Nephron (organoid): ENCODE measurements around the gene MANBA.

Source experiments
- H3K27ac Mint-ChIP-seq, 3 experiments: 2 replicates each; pipeline ENCODE4 v1.8.0; 2020; ENCODE audit warnings: mixed read lengths in 3 of 3, mild to moderate bottlenecking in 2 of 3, moderate library complexity in 1 of 3
- H3K27me3 Mint-ChIP-seq: 2 replicates; pipeline ENCODE4 v1.8.0; 2021; ENCODE audit warnings: low read depth, mild to moderate bottlenecking, moderate library complexity, mixed read lengths
- H3K36me3 Mint-ChIP-seq: 2 replicates; pipeline ENCODE4 v1.8.0; 2020; ENCODE audit warnings: low read depth, mixed read lengths
- H3K4me1 Mint-ChIP-seq: 2 replicates; pipeline ENCODE4 v1.8.0; 2020; ENCODE audit warnings: mixed read lengths
- H3K4me3 Mint-ChIP-seq, 3 experiments: 2 replicates each; pipeline ENCODE4 v1.8.0; 2020; ENCODE audit warnings: mild to moderate bottlenecking in 3 of 3, mixed read lengths in 3 of 3, moderate library complexity in 2 of 3
- H3K9me3 Mint-ChIP-seq: 2 replicates; pipeline ENCODE4 v1.8.0; 2020; ENCODE audit warnings: mixed read lengths
- CTCF ChIP-seq, 3 experiments: fragments of 200-600 bp; sonication (generic); IDR thresholded peaks; one replicate each; pipeline ENCODE4 v1.5.0; 2021; ENCODE audit warnings: antibody characterized with exemption in 3 of 3; ENCODE audit not compliant: unreplicated experiment in 3 of 3

The MANBA gene

GRCh38 chr4:102761906-102762305 lies 1.1 kb upstream of the MANBA start:
- Mint-ChIP-seq H3K4me3 (peak overlapping the region; percentile 93 to 97 (median 94)), H3K9me3 (no peaks in the 10 kb centered on the region), H3K36me3 (no peaks in the 10 kb centered on the region), H3K4me1 (peaks cover 9% of the 10 kb centered on the region), H3K27me3 (peaks cover 12% of the 10 kb centered on the region), H3K27ac (no peak overlapping the region)
- TF ChIP-seq CTCF (IDR thresholded peaks at IDR 0.05; ENCODE audit: unreplicated experiment in 3 of 3): no peak

- Mint-ChIP-seq H3K9me3 (no peaks in the 10 kb centered on the region), H3K27ac (peak overlapping the region; percentile 61 to 85 (median 67)), H3K36me3 (no peaks in the 10 kb centered on the region), H3K4me3 (peak overlapping the region; percentile 93 to 97 (median 94)), H3K4me1 (peaks cover 9% of the 10 kb centered on the region), H3K27me3 (peaks cover 12% of the 10 kb centered on the region)
- TF ChIP-seq CTCF (IDR thresholded peaks at IDR 0.05; ENCODE audit: unreplicated experiment in 3 of 3): no peak
Measured at GRCh38 chr4:102761296-102761701, 531 bp upstream of the MANBA start.

GRCh38 chr4:102759831-102760644 lies 730 bp downstream of the MANBA start:
- no peaks in the 10 kb centered on the region for H3K36me3 Mint-ChIP-seq
- H3K4me3 Mint-ChIP-seq: peak overlapping the region; percentile 93 to 97 (median 94)
- H3K27ac Mint-ChIP-seq: peak overlapping the region; percentile 54 to 61 (median 56)
- TF ChIP-seq CTCF (IDR thresholded peaks at IDR 0.05; ENCODE audit: unreplicated experiment in 3 of 3): no peak
- peaks cover 9% of the 10 kb centered on the region for H3K4me1 Mint-ChIP-seq
- peaks cover under 1% of the 10 kb centered on the region for H3K9me3 Mint-ChIP-seq
- H3K27me3 Mint-ChIP-seq: peaks cover 12% of the 10 kb centered on the region

GRCh38 chr4:102758241-102759160 lies 2.3 kb downstream of the MANBA start:
- Mint-ChIP-seq H3K4me3 (peak overlapping the region in 1 of 3 experiments; percentile 24), H3K9me3 (peaks cover 4% of the 10 kb centered on the region), H3K4me1 (peaks cover 9% of the 10 kb centered on the region), H3K27ac (no peak overlapping the region), H3K36me3 (no peaks in the 10 kb centered on the region), H3K27me3 (peaks cover 12% of the 10 kb centered on the region)
- no peak for TF ChIP-seq CTCF (IDR thresholded peaks at IDR 0.05; ENCODE audit: unreplicated experiment in 3 of 3)

- peaks cover 9% of the 10 kb centered on the region for H3K4me1 Mint-ChIP-seq
- peaks cover 4% of the 10 kb centered on the region for H3K9me3 Mint-ChIP-seq
- H3K27me3 Mint-ChIP-seq: peaks cover 12% of the 10 kb centered on the region
- H3K4me3 Mint-ChIP-seq: no peak overlapping the region
- H3K36me3 Mint-ChIP-seq: no peaks in the 10 kb centered on the region
- peak overlapping the region in 1 of 3 experiments; percentile 33 for H3K27ac Mint-ChIP-seq
- TF ChIP-seq CTCF (IDR thresholded peaks at IDR 0.05; ENCODE audit: unreplicated experiment in 3 of 3): no peak
Measured at GRCh38 chr4:102757681-102758080, 3.1 kb downstream of the MANBA start.
